ENCODE data around the gene GRIK5.
"Not testable (repeated sequence)": the region's sequence is repeated elsewhere in the genome, so short reads cannot be mapped to it uniquely, and the experiment has no call there.

Gene GRIK5

GRCh38 chr19:42105368-42105767 is 35.4 kb upstream of the GRIK5 start:
- Histone ChIP-seq H3F3A (ENCODE audit: low read depth) (no peaks in the 10 kb centered on the region), H3K36me3 (ENCODE audit: insufficient read depth, low read length) (no peaks in the 10 kb centered on the region), H3K27me3 (ENCODE audit: insufficient read depth, low read length, poor library complexity, severe bottlenecking) (no peaks in the 10 kb centered on the region), H3K4me2 (ENCODE audit: low read depth, low read length, poor library complexity, severe bottlenecking) (no peak overlapping the region), H3K9me3 (ENCODE audit: insufficient read depth, low read depth, low read length) (no peaks in the 10 kb centered on the region), H3K4me3 (ENCODE audit: low read length, poor library complexity, severe bottlenecking) (no peak overlapping the region), H3K4me1 (ENCODE audit: insufficient read depth, low read length, poor library complexity, severe bottlenecking) (no peaks in the 10 kb centered on the region), H3K79me2 (ENCODE audit: insufficient read depth, low read length) (no peaks in the 10 kb centered on the region), H3K9me2 (replicated peaks; ENCODE audit: low read depth, low read length) (no peaks in the 10 kb centered on the region), H2AFZ (ENCODE audit: low read length) (no peak overlapping the region), H4K20me1 (ENCODE audit: insufficient read depth, low read length, poor library complexity, severe bottlenecking) (no peaks in the 10 kb centered on the region), H3K9ac (ENCODE audit: low read depth, low read length, poor library complexity, severe bottlenecking) (no peak overlapping the region)
- TF ChIP-seq CTCF (conservative IDR thresholded peaks at IDR 0.05; ENCODE audit: low read length) = no peak
- TF ChIP-seq EZH2phosphoT487 (IDR thresholded peaks at IDR 0.05; ENCODE audit: borderline replicate concordance) = no peak

GRCh38 chr19:42102877-42103276 is 32.9 kb upstream of the GRIK5 start:
- Histone ChIP-seq H3K9me2 (replicated peaks; ENCODE audit: low read depth, low read length) (no peaks in the 10 kb centered on the region), H3K4me1 (ENCODE audit: insufficient read depth, low read length, poor library complexity, severe bottlenecking) (no peaks in the 10 kb centered on the region), H3K27me3 (ENCODE audit: insufficient read depth, low read length, poor library complexity, severe bottlenecking) (no peaks in the 10 kb centered on the region), H2AFZ (ENCODE audit: low read length) (no peak overlapping the region), H3K9ac (ENCODE audit: low read depth, low read length, poor library complexity, severe bottlenecking) (no peak overlapping the region), H3F3A (ENCODE audit: low read depth) (no peaks in the 10 kb centered on the region), H4K20me1 (ENCODE audit: insufficient read depth, low read length, poor library complexity, severe bottlenecking) (no peaks in the 10 kb centered on the region), H3K9me3 (ENCODE audit: insufficient read depth, low read depth, low read length) (no peaks in the 10 kb centered on the region), H3K4me2 (ENCODE audit: low read depth, low read length, poor library complexity, severe bottlenecking) (no peak overlapping the region), H3K4me3 (ENCODE audit: low read length, poor library complexity, severe bottlenecking) (no peak overlapping the region), H3K36me3 (ENCODE audit: insufficient read depth, low read length) (no peaks in the 10 kb centered on the region), H3K79me2 (ENCODE audit: insufficient read depth, low read length) (no peaks in the 10 kb centered on the region)
- TF ChIP-seq EZH2phosphoT487 (IDR thresholded peaks at IDR 0.05; ENCODE audit: borderline replicate concordance) (no peak), CTCF (conservative IDR thresholded peaks at IDR 0.05; ENCODE audit: low read length) (no peak)

- not testable (repeated sequence) for H3K4me2 ChIP-seq (ENCODE audit: low read depth, low read length, poor library complexity, severe bottlenecking); H3K27me3 ChIP-seq (ENCODE audit: insufficient read depth, low read length, poor library complexity, severe bottlenecking); H3K36me3 ChIP-seq (ENCODE audit: insufficient read depth, low read length); H3K9ac ChIP-seq (ENCODE audit: low read depth, low read length, poor library complexity, severe bottlenecking); H4K20me1 ChIP-seq (ENCODE audit: insufficient read depth, low read length, poor library complexity, severe bottlenecking); H3K79me2 ChIP-seq (ENCODE audit: insufficient read depth, low read length); H3K4me1 ChIP-seq (ENCODE audit: insufficient read depth, low read length, poor library complexity, severe bottlenecking); H3F3A ChIP-seq (ENCODE audit: low read depth); H3K9me2 ChIP-seq (replicated peaks; ENCODE audit: low read depth, low read length); H3K4me3 ChIP-seq (ENCODE audit: low read length, poor library complexity, severe bottlenecking); H2AFZ ChIP-seq (ENCODE audit: low read length); H3K9me3 ChIP-seq (ENCODE audit: insufficient read depth, low read depth, low read length)
Measured at GRCh38 chr19:42100241-42100640, 30.2 kb upstream of the GRIK5 start.

- no peaks in the 10 kb centered on the region for H3K9me2 ChIP-seq (replicated peaks; ENCODE audit: low read depth, low read length)
- H3K4me3 ChIP-seq (ENCODE audit: low read length, poor library complexity, severe bottlenecking) = no peak overlapping the region
- no peak overlapping the region for H3K9ac ChIP-seq (ENCODE audit: low read depth, low read length, poor library complexity, severe bottlenecking)
- no peaks in the 10 kb centered on the region for H3K4me1 ChIP-seq (ENCODE audit: insufficient read depth, low read length, poor library complexity, severe bottlenecking)
- no peaks in the 10 kb centered on the region for H3F3A ChIP-seq (ENCODE audit: low read depth)
- no peak for TF ChIP-seq EZH2phosphoT487 (IDR thresholded peaks at IDR 0.05; ENCODE audit: borderline replicate concordance)
- no peak for TF ChIP-seq CTCF (conservative IDR thresholded peaks at IDR 0.05; ENCODE audit: low read length)
- H3K36me3 ChIP-seq (ENCODE audit: insufficient read depth, low read length) = no peaks in the 10 kb centered on the region
- no peak overlapping the region for H2AFZ ChIP-seq (ENCODE audit: low read length)
- no peaks in the 10 kb centered on the region for H3K9me3 ChIP-seq (ENCODE audit: insufficient read depth, low read depth, low read length)
- no peak overlapping the region for H3K4me2 ChIP-seq (ENCODE audit: low read depth, low read length, poor library complexity, severe bottlenecking)
- no peaks in the 10 kb centered on the region for H3K27me3 ChIP-seq (ENCODE audit: insufficient read depth, low read length, poor library complexity, severe bottlenecking)
- H4K20me1 ChIP-seq (ENCODE audit: insufficient read depth, low read length, poor library complexity, severe bottlenecking) = no peaks in the 10 kb centered on the region
- H3K79me2 ChIP-seq (ENCODE audit: insufficient read depth, low read length) = no peaks in the 10 kb centered on the region
Measured at GRCh38 chr19:42099336-42099925, 29.4 kb upstream of the GRIK5 start.
